Lung (tissue), 12 donors: ENCODE data around the gene SLC9A1. TPM values are rescaled to one million over a fixed set of nuclear protein-coding genes. Genes with fewer than 3 reads are reported as not detected.

Experiments
- ATAC-seq: fragments of 200-7000 bp; cut with Tn5 transposase; one replicate; pipeline ENCODE4 v1.9.1; 2020; ENCODE audit warnings: moderate number of reproducible peaks; ENCODE audit not compliant: insufficient read depth, low FRiP score
- DNase-seq, 3 donors: peaks; one replicate each; pipeline ENCODE4 v3.0.0-alpha.2; 2013 to 2017
- H3K27ac ChIP-seq, 2 donors: one replicate each; pipeline ENCODE4 v1.5.1; 2013; ENCODE audit warnings: mild to moderate bottlenecking in 2 of 2, moderate library complexity in 2 of 2, control low read depth in 1 of 2, inconsistent platforms in 1 of 2, low read depth in 1 of 2, low read length in 1 of 2
- H3K27me3 ChIP-seq, 3 donors: one replicate each; pipeline ENCODE4 v1.5.1; 2013; ENCODE audit warnings: low read length in 2 of 3; ENCODE audit not compliant: control insufficient read depth in 3 of 3, insufficient read depth in 3 of 3
- H3K36me3 ChIP-seq, 4 donors: one replicate each; pipeline ENCODE4 v1.5.1; 2013; ENCODE audit warnings: low read length in 4 of 4, mild to moderate bottlenecking in 1 of 4, moderate library complexity in 1 of 4; ENCODE audit not compliant: control insufficient read depth in 4 of 4, insufficient read depth in 4 of 4
- H3K4me1 ChIP-seq, 5 donors: one replicate each; pipeline ENCODE4 v1.5.1; 2013; ENCODE audit warnings: low read length in 5 of 5, mild to moderate bottlenecking in 2 of 5, moderate library complexity in 1 of 5; ENCODE audit not compliant: control insufficient read depth in 5 of 5, insufficient read depth in 5 of 5
- H3K4me3 ChIP-seq: one replicate; pipeline ENCODE4 v1.5.1; 2013; ENCODE audit warnings: mild to moderate bottlenecking, control low read depth, moderate library complexity
- H3K9ac ChIP-seq, 2 donors: one replicate each; pipeline ENCODE4 v1.5.1; 2013; ENCODE audit warnings: low read length in 2 of 2, control low read depth in 1 of 2; ENCODE audit not compliant: insufficient read depth in 1 of 2
- H3K9me3 ChIP-seq, 4 donors: one replicate each; pipeline ENCODE4 v1.5.1; 2013; ENCODE audit warnings: low read length in 3 of 4, mild to moderate bottlenecking in 1 of 4, moderate library complexity in 1 of 4; ENCODE audit not compliant: control insufficient read depth in 4 of 4, insufficient read depth in 3 of 4
- WGBS, 2 donors: extraction: QIAGEN DNeasy Blood & Tissue Kit; methylation state at CpG; one replicate each; pipeline ENCODE4 v1.1.7; 2013; 5-methylcytosine and 5-hydroxymethylcytosine counted together
- polyA plus RNA-seq, 2 donors: library from polyadenylated mRNA; stranded (reverse); fragments of 200-250 nt; gene quantifications; one replicate each; pipeline ENCODE4 v1.2.1, GENCODE V29; 2013
- total RNA-seq, 2 donors: library from RNA; depleted of rRNA in 1 of 2; stranded (reverse); fragments of >200 nt in 1 of 2; gene quantifications; one replicate each; pipeline ENCODE4 v1.2.1, GENCODE V29; 2014 to 2021
- TF ChIP-seq, protein P1 (sequence below): IDR thresholded peaks from 2 replicates; pipeline ENCODE4 v1.5.1; 2012; ENCODE audit warnings: mild to moderate bottlenecking; ENCODE audit errors: control extremely low read depth, extremely low read depth
- donor health status: control.
- donor health status: control.
- donor health status: Bipolar disorder and iron deficiency.
- donor health status: healthy.
- donor health status: DM: yes; HTN: yes; CAD: no.

Gene SLC9A1
- total and polyA plus RNA-seq, 4 donors: 19.3 to 48.0 (median 24.6) TPM

DNA sequence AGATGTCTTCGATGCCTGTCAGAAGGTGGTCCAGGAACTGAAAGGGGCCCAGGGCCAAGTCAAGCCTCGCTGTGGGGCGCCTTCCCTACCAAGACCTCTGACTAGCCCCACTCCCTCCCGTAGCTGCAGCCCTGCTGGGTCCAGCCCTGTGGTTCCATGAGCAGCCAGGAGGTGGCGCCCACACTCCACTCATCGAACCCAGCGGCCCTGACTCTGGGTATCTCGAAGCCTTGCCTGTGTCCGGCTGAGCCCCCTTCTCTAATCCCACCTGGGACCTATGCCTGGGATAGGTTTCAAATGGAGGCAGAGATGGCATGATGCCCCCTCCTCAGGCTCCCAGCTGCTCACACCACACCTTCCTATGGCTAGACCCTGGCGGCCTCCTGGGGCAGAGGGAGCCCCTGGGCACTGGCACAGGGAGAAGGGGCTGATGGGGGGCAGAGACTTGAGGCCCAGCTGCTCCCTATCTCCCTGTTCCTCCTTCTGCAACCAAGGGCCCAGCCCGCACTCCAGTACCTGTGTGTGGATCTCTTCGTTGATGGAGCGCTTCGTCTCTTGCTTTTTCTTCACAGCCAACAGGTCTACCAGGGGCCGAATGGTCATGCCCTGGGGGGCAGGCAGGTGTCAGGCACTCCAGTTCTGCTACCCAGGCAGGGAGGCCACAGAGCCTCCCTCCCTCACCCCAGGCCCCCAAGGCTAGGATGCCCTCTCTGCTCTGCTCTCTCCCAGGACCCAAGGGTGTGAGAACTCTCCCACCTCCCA, 52.0 kb downstream of the SLC9A1 start:
- Histone ChIP-seq H3K27ac (no peak overlapping the region), H3K4me1 (peaks cover 8 to 23% (median 14%) of the 10 kb centered on the region in 5 donors), H3K4me3 (no peak overlapping the region), H3K9me3 (no peaks in the 10 kb centered on the region), H3K36me3 (peaks cover 0 to 46% (median 3%) of the 10 kb centered on the region in 4 donors), H3K9ac (no peak overlapping the region), H3K27me3 (no peaks in the 10 kb centered on the region)
- DNase-seq (peak; percentile 72 to 83 (median 74)), ATAC-seq (peak; percentile 50)
- WGBS, 2 donors: 43 to 44% methylated on average over 15 of the region's 15 CpGs
- TF ChIP-seq, protein P1, sequence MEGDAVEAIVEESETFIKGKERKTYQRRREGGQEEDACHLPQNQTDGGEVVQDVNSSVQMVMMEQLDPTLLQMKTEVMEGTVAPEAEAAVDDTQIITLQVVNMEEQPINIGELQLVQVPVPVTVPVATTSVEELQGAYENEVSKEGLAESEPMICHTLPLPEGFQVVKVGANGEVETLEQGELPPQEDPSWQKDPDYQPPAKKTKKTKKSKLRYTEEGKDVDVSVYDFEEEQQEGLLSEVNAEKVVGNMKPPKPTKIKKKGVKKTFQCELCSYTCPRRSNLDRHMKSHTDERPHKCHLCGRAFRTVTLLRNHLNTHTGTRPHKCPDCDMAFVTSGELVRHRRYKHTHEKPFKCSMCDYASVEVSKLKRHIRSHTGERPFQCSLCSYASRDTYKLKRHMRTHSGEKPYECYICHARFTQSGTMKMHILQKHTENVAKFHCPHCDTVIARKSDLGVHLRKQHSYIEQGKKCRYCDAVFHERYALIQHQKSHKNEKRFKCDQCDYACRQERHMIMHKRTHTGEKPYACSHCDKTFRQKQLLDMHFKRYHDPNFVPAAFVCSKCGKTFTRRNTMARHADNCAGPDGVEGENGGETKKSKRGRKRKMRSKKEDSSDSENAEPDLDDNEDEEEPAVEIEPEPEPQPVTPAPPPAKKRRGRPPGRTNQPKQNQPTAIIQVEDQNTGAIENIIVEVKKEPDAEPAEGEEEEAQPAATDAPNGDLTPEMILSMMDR: peak; percentile 98

DNA sequence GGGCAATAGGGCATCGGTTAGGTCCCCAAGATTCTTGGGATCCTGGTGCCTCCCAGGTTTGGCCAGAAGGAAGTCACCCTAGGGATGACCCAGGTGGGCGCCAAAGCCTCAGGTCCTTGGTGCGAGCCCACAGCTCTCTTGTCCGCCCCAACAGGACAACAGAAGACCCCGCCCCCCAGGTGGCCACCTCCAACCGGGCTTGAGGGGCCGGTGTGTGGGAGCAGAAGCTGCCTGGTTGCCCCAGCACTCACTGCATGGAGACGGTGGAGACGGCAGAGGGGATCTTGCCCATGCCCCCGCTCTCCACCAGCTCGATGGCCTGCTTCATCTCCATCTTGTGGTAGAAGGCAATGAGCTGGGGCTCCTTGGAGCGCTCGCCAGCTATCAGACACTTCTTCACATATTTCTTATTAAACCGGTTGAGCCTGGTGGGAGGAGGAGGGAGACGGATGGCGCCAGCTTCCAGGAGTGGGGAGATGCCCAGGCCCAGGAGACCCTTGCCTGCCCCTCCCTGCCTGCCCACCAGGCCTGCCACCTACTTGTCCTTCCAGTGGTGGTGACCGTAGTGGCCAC, 52.7 kb downstream of the SLC9A1 start:
- ATAC-seq (no peak), DNase-seq (no peak)
- Histone ChIP-seq H3K27me3 (no peaks in the 10 kb centered on the region), H3K4me1 (peaks cover 8 to 29% (median 14%) of the 10 kb centered on the region in 5 donors), H3K9me3 (no peaks in the 10 kb centered on the region), H3K4me3 (no peak overlapping the region), H3K27ac (no peak overlapping the region), H3K9ac (no peak overlapping the region), H3K36me3 (peaks cover 0 to 44% (median 3%) of the 10 kb centered on the region in 4 donors)
- 82 to 88% methylated on average over 17 of the region's 17 CpGs for WGBS, 2 donors
- TF ChIP-seq, protein P1: no peak

DNA sequence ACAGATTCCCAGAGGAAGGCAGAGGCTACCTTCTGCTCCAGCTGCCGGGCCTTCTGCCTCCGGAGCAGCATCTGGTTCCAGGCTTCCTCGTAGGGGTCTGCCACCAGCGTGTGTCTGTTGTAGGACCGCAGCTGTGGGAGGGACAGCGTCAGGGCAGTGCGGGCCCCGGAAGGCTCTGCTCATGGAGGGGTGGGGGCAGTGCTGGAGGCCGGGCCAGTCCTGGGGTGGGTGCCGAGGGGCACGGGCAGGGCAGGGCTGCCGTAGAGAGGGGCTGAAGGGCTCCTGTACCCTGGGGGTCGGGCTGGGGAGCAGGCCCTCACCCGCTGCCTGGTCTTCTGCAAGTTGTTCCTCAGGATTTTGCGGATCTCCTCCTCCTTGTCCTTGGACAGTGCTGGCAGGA, 53.2 kb downstream of the SLC9A1 start:
- no peak overlapping the region for H3K4me3 ChIP-seq
- no peak overlapping the region for H3K27ac ChIP-seq
- DNase-seq (no peak), ATAC-seq (no peak)
- H3K36me3 ChIP-seq: peaks cover 0 to 43% (median 3%) of the 10 kb centered on the region in 4 donors
- peaks cover 8 to 29% (median 14%) of the 10 kb centered on the region in 5 donors for H3K4me1 ChIP-seq
- TF ChIP-seq, protein P1: no peak
- no peak overlapping the region for H3K9ac ChIP-seq
- WGBS, 2 donors: 96 to 97% methylated on average over 15 of the region's 15 CpGs
- H3K9me3 ChIP-seq: no peaks in the 10 kb centered on the region
- no peaks in the 10 kb centered on the region for H3K27me3 ChIP-seq
